HG02870 (cell line): ENCODE results near the gene KCNQ1.

Experiments used
- ATAC-seq: cut with Tn5 transposase; IDR thresholded peaks from one replicate; pipeline ENCODE4 v1.9.1; 2021; ENCODE audit warnings: mild to moderate bottlenecking, moderate library complexity; ENCODE audit not compliant: unreplicated experiment

The KCNQ1 gene

DNA sequence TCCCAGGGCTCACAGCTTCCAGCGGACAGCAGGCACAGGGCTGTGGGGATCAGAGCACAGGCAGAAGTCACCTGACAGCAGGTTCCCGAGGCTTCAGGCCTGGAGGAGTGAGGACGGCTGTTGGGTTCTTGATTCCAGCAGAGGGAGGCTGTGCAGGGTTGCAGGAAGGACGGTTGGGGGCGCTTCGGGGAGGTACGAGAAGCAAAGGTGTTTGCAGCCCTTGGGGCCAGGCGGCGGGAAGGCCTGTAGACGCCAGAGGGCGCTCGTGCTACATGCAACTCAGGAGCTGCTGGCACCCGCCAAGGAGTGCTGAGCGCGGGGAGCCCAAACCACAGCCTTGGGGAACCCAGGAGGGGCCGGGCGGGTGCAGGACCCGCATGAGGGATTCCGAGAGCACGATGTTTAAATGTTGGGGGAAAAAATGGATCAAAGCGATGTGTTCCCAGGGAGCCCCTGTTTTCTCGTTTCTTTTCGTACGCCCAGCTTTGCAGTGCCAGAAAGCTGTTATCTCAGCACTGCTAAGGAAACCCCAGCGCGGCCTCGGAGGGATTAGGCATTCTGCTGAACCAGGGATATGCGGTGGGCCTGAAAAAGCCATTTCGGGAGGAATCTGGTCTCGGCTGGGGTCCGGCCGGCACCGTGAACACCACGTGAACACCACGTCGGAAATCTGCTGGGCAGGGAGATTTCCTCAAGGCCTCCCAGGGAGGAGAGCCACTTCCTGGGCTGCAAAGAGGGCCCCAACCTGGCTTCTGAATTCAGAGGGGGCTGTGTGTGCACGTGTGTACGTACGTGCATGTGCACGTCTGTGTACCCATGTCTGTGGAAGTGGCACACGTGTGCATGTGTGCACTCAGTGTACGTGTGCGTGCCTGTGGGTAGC, 88.1 kb downstream of the KCNQ1 start:
- peak; percentile 51 for ATAC-seq

DNA sequence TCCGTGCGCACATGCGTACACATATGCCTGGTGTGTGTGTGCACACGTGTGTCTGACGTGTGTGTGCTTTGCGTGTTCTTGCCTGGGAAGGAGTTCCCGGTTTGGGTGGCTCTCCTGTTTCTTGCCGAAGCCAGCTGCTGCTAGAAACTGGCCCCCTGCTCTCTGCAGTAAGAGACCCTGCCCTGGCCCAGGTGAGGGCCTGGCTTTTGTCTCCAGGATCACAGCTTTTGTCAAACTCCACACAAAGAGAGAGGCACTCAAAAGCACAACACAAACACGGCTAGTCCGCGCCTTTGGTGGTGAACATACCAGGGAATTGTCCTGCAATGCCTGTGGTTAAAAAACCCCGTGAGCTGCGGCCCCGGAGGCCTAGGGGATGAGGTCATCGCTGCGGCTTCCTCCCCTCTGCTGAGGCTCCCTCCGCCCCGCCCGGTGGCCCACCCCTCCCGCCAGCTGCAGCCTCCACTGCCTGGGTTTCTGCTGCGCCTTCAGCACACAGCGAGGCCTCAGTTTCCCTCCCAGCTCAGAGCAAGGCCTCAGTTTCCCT, 88.9 kb downstream of the KCNQ1 start:
- no peak for ATAC-seq

GRCh38 chr11:2534134-2534956, 89.5 kb downstream of the KCNQ1 start:
- no peak for ATAC-seq

- ATAC-seq, result no peak
Measured at GRCh38 chr11:2534957-2535672, 90.3 kb downstream of the KCNQ1 start.

GRCh38 chr11:2535673-2536439, 91.0 kb downstream of the KCNQ1 start:
- ATAC-seq, result no peak

DNA sequence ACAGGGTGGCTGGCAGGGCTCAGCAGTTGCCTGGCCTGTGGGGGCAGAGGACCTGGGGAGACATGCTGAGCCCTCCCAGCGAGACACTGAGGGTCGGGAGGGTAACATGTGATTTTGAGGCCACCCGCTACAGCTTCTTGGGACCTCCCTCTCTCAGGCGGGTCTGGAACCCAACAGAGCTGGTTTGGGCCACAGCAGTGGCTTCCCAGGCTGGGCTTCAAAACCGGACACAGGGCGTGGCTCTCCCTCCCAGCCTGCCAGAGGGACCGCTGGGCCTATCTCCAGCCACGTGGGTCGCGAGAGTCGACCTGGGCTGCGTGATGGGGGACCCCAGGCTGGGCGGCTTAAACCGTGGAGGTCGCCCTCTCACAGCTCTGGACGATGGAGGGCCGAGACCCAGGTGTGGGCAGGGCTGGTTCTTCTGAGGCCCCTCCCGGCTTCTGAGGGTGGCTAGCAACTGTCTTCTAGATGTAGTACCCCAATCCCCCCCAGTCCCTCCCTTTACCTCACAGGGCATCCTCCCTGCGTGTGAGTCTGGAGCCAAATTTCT, 91.7 kb downstream of the KCNQ1 start:
- no peak for ATAC-seq

GRCh38 chr11:2537010-2537705, 92.3 kb downstream of the KCNQ1 start:
- no peak for ATAC-seq

- no peak for ATAC-seq
Measured at GRCh38 chr11:2537896-2538724, 93.3 kb downstream of the KCNQ1 start.

- ATAC-seq, result no peak
Measured at GRCh38 chr11:2538951-2539350, 94.1 kb downstream of the KCNQ1 start.

DNA sequence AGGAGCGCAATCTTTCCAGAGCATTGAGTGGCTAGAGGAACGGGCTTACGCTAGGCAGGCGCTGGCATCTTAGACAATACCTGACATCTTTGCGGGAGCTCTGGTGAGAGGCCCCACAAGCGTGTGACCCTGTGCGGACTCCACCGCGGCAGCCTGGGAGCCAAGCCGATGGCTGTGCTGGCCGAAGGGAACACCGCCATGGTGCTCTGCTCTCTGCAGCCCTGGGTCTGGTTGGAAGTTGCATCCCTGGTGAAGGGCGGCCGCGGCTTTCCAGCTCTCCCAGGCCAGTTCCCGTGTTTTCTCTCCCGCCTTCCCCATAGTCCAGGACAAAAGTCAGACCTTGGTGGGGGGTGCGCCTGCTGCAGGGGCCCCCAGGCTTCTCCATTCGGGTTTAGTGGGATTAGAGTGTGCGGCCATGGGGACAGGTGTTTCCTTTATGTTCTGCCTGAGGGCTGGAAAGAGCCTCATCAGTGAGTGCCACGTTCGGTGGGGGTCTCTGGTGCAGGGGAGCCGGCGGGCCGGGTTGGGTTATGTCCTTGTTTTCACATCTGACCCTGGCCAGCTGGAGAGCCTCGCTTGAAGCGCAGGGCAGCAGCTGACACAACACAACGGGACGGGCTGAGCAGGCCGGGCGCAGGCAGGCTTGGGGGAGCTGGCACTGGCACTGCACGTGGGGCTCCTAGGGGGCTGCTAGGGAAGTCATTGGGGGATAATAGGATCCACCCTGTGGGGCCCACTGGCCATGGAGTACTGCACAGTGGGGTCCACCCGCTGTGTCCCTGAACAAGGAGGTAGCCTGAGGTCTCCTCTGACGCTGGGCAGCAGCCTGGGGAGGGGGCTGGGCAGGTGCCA, 94.8 kb downstream of the KCNQ1 start:
- ATAC-seq, result no peak

GRCh38 chr11:2540223-2540991, 95.6 kb downstream of the KCNQ1 start:
- no peak for ATAC-seq

- ATAC-seq, result no peak
Measured at GRCh38 chr11:2540992-2541680, 96.3 kb downstream of the KCNQ1 start.

GRCh38 chr11:2541881-2542361, 97.1 kb downstream of the KCNQ1 start:
- no peak for ATAC-seq

DNA sequence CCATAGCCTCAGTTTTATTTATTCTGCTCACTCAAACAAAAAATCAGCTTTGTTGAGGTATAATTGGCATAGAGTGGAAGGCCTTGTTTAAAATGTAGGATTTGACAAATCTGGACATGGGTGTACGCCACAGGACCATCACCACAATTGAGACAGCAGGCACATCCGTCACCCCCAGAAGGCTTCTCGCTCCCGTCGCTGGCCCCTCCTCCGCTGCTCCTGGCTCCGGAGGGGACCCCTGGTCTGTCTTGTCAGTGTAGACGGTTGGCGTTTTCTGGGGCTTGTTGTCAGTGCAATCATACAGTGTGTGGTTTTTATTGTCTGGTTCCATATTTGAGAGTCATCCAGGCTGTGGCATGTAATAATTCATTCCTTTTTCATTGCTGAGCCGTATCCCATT, 97.6 kb downstream of the KCNQ1 start:
- ATAC-seq, result no peak

GRCh38 chr11:2547806-2548205, 103.0 kb downstream of the KCNQ1 start:
- ATAC-seq, result no peak

GRCh38 chr11:2548596-2548995, 103.8 kb downstream of the KCNQ1 start:
- ATAC-seq, result no peak
